HEK293 (cell line): ENCODE measurements around the gene ABCC3.

Experiments used
- CTCF ChIA-PET: fragments of 350-600 bp; formaldehyde crosslinking; extraction: SDS; loops from one replicate; lab custom pipeline; 2021; ENCODE audit warnings: antibody characterized with exemption; lab: Yijun Ruan, JAX
- POLR2A ChIA-PET: fragments of 300-600 bp; formaldehyde crosslinking; extraction: SDS; loops from one replicate; lab custom pipeline; 2020; ENCODE audit warnings: antibody characterized with exemption, inconsistent platforms; lab: Yijun Ruan, JAX
- H3K27ac ChIP-seq: fragments of 200-500 bp; sonication (Bioruptor generic); 2 replicates; pipeline ENCODE4 v1.5.1; 2014; ENCODE audit warnings: low read depth, low read length, control low read depth, inconsistent platforms; ENCODE audit errors: extremely low read depth
- H3K36me3 ChIP-seq, 2 experiments: fragments of 200-500 bp in 1 of 2; sonication (Bioruptor generic) in 1 of 2; 1 replicate in 1 of 2; 2 replicates in 1 of 2; pipeline ENCODE4 v1.5.1; 2014 to 2017; ENCODE audit warnings: inconsistent platforms in 2 of 2, low read length in 2 of 2; ENCODE audit not compliant: control insufficient read depth in 2 of 2, insufficient read depth in 1 of 2
- H3K4me1 ChIP-seq: fragments of 200-500 bp; sonication (Bioruptor generic); 2 replicates; pipeline ENCODE4 v1.5.1; 2014; ENCODE audit warnings: mild to moderate bottlenecking, low read length, inconsistent platforms; ENCODE audit not compliant: control insufficient read depth, insufficient read depth
- H3K4me3 ChIP-seq: 2 replicates; pipeline ENCODE4 v1.5.1; 2011; ENCODE audit warnings: low read depth, mild to moderate bottlenecking, control low read depth, low read length, moderate library complexity
- H3K9me3 ChIP-seq: fragments of 200-500 bp; sonication (Bioruptor generic); 2 replicates; pipeline ENCODE4 v1.5.1; 2014; ENCODE audit warnings: low read depth, low read length, inconsistent platforms; ENCODE audit not compliant: control insufficient read depth, insufficient read depth
- EGR2 ChIP-seq: fragments of 450-650 bp; formaldehyde crosslinking; IDR thresholded peaks from 2 replicates; pipeline ENCODE4 v1.5.1; 2016; ENCODE audit warnings: low read depth, missing biosample characterization, missing genetic modification characterization
- SCRT1 ChIP-seq: fragments of 450-650 bp; formaldehyde crosslinking; IDR thresholded peaks from 2 replicates; pipeline ENCODE4 v1.5.1; 2016; ENCODE audit warnings: missing biosample characterization, missing genetic modification characterization, borderline replicate concordance
- ZBTB1 ChIP-seq: fragments of 450-650 bp; formaldehyde crosslinking; IDR thresholded peaks from 2 replicates; pipeline ENCODE4 v1.5.1; 2016; ENCODE audit warnings: missing biosample characterization, missing genetic modification characterization
- ZFP41 ChIP-seq: fragments of 450-650 bp; formaldehyde crosslinking; IDR thresholded peaks from 2 replicates; pipeline ENCODE4 v1.5.1; 2016; ENCODE audit warnings: missing biosample characterization, missing genetic modification characterization, borderline replicate concordance
- ZNF157 ChIP-seq: fragments of 450-650 bp; formaldehyde crosslinking; IDR thresholded peaks from 2 replicates; pipeline ENCODE4 v1.5.1; 2016; ENCODE audit warnings: missing biosample characterization, missing genetic modification characterization
- ZNF202 ChIP-seq: fragments of 450-650 bp; formaldehyde crosslinking; IDR thresholded peaks from 2 replicates; pipeline ENCODE4 v1.5.1; 2016; ENCODE audit warnings: missing biosample characterization, missing genetic modification characterization, borderline replicate concordance
- ZNF221 ChIP-seq: fragments of 450-650 bp; formaldehyde crosslinking; IDR thresholded peaks from 2 replicates; pipeline ENCODE4 v1.5.1; 2017; ENCODE audit warnings: missing biosample characterization, missing genetic modification characterization, borderline replicate concordance
- ZNF266 ChIP-seq: fragments of 450-650 bp; formaldehyde crosslinking; IDR thresholded peaks from 2 replicates; pipeline ENCODE4 v1.5.1; 2016; ENCODE audit warnings: missing biosample characterization, missing genetic modification characterization, low read depth
- ZNF274 ChIP-seq, 2 experiments: fragments of 200-500 bp in 1 of 2; fragments of 450-650 bp in 1 of 2; sonication (Bioruptor generic) in 1 of 2; formaldehyde crosslinking in 1 of 2; IDR thresholded peaks; 2 replicates each; pipeline versions ENCODE4 v1.5.1 to v1.6.1; 2014 to 2016; ENCODE audit warnings: borderline replicate concordance in 1 of 2, inconsistent platforms in 1 of 2, low read length in 1 of 2, missing biosample characterization in 1 of 2, missing genetic modification characterization in 1 of 2
- ZNF302 ChIP-seq: fragments of 450-650 bp; formaldehyde crosslinking; IDR thresholded peaks from 2 replicates; pipeline ENCODE4 v1.5.1; 2016; ENCODE audit warnings: missing biosample characterization, missing genetic modification characterization, low read depth
- ZNF571 ChIP-seq: fragments of 450-650 bp; formaldehyde crosslinking; IDR thresholded peaks from 2 replicates; pipeline ENCODE4 v1.5.0; 2017; ENCODE audit warnings: missing biosample characterization, missing genetic modification characterization
- ZNF624 ChIP-seq: fragments of 450-650 bp; formaldehyde crosslinking; IDR thresholded peaks from 2 replicates; pipeline ENCODE4 v1.5.1; 2017; ENCODE audit warnings: missing biosample characterization, missing genetic modification characterization
- ZNF670 ChIP-seq: fragments of 450-650 bp; formaldehyde crosslinking; IDR thresholded peaks from 2 replicates; pipeline ENCODE4 v1.5.1; 2016; ENCODE audit warnings: missing biosample characterization, missing genetic modification characterization, low read depth
- ZNF677 ChIP-seq: fragments of 450-650 bp; IDR thresholded peaks from 2 replicates; pipeline ENCODE4 v1.5.0; 2018; ENCODE audit warnings: missing biosample characterization, mild to moderate bottlenecking, missing genetic modification characterization, moderate library complexity
- TF ChIP-seq, protein P1 (sequence below): fragments of 450-650 bp; formaldehyde crosslinking; IDR thresholded peaks from 2 replicates; pipeline ENCODE4 v1.5.1; 2016; ENCODE audit warnings: missing biosample characterization, missing genetic modification characterization
- TF ChIP-seq, protein P2 (sequence below): fragments of 450-650 bp; formaldehyde crosslinking; IDR thresholded peaks from 2 replicates; pipeline ENCODE4 v1.5.1; 2016; ENCODE audit warnings: missing biosample characterization, missing genetic modification characterization
- TF ChIP-seq, protein P3 (sequence below): fragments of 450-650 bp; IDR thresholded peaks from 2 replicates; pipeline ENCODE4 v1.5.1; 2018; ENCODE audit warnings: missing biosample characterization, missing genetic modification characterization
- TF ChIP-seq, protein P4 (sequence below): fragments of 450-650 bp; formaldehyde crosslinking; IDR thresholded peaks from 2 replicates; pipeline ENCODE4 v1.5.1; 2017; ENCODE audit warnings: missing biosample characterization, mild to moderate bottlenecking, missing genetic modification characterization, moderate library complexity

ABCC3 gene

DNA sequence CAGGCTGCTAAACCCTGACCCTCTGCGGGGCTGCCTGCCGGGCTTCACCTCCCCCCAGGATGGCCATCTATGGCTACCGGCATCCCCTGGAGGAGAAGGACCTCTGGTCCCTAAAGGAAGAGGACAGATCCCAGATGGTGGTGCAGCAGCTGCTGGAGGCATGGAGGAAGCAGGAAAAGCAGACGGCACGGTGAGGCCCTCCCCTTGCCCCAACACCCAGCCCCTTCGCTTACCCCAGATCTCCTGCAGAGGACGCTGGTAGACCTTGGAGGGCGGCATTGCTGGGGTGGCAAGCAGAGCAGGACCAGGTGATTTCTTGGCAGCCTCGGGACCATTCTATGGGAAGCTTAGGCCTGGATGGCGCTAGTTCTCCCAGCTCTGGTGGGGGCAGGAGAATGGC, 24.5 kb downstream of the ABCC3 start:
- Histone ChIP-seq H3K9me3 (no peaks in the 10 kb centered on the region), H3K4me1 (no peaks in the 10 kb centered on the region; the same call in 1 of the 2 replicates), H3K27ac (no peak overlapping the region), H3K36me3 (no peaks in the 10 kb centered on the region), H3K4me3 (no peak overlapping the region)
- CTCF ChIA-PET, result interaction anchor here (1.1 kb wide), 1 partner anchor 33 kb away, joined by 4 read pairs; no protein-coding TSS in a partner anchor
- POLR2A ChIA-PET, result no interaction called here
- TF ChIP-seq ZNF274 (IDR thresholded peaks at IDR 0.05; ENCODE audit: low read length) (no peak), ZNF274 (tag by site-specific recombination; IDR thresholded peaks at IDR 0.05; ENCODE audit: borderline replicate concordance) (no peak), ZNF302 (tag by site-specific recombination) (no peak), ZNF221 (no peak), ZFP41 (no peak), SCRT1 (tag by site-specific recombination) (no peak), ZNF266 (no peak), ZNF157 (tag by site-specific recombination) (no peak), ZBTB1 (tag by site-specific recombination) (no peak), ZNF202 (no peak), ZNF670 (no peak), ZNF624 (tag by site-specific recombination) (no peak), ZNF677 (tag by site-specific recombination) (no peak), EGR2 (tag by site-specific recombination) (no peak), ZNF571 (tag by site-specific recombination) (no peak)
- TF ChIP-seq, protein P1, sequence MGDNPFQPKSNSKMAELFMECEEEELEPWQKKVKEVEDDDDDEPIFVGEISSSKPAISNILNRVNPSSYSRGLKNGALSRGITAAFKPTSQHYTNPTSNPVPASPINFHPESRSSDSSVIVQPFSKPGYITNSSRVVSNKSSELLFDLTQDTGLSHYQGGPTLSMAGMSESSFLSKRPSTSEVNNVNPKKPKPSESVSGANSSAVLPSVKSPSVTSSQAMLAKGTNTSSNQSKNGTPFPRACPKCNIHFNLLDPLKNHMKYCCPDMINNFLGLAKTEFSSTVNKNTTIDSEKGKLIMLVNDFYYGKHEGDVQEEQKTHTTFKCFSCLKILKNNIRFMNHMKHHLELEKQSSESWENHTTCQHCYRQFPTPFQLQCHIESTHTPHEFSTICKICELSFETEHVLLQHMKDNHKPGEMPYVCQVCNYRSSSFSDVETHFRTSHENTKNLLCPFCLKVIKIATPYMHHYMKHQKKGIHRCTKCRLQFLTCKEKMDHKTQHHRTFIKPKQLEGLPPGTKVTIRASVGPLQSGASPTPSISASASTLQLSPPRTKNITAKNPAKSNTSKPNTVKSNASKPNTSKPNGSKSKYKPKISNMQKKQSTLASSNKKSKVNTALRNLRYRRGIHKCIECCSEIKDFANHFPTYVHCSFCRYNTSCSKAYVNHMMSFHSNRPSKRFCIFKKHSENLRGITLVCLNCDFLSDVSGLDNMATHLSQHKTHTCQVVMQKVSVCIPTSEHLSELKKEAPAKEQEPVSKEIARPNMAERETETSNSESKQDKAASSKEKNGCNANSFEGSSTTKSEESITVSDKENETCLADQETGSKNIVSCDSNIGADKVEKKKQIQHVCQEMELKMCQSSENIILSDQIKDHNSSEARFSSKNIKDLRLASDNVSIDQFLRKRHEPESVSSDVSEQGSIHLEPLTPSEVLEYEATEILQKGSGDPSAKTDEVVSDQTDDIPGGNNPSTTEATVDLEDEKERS (tag by site-specific recombination), result no peak
- TF ChIP-seq, protein P2, sequence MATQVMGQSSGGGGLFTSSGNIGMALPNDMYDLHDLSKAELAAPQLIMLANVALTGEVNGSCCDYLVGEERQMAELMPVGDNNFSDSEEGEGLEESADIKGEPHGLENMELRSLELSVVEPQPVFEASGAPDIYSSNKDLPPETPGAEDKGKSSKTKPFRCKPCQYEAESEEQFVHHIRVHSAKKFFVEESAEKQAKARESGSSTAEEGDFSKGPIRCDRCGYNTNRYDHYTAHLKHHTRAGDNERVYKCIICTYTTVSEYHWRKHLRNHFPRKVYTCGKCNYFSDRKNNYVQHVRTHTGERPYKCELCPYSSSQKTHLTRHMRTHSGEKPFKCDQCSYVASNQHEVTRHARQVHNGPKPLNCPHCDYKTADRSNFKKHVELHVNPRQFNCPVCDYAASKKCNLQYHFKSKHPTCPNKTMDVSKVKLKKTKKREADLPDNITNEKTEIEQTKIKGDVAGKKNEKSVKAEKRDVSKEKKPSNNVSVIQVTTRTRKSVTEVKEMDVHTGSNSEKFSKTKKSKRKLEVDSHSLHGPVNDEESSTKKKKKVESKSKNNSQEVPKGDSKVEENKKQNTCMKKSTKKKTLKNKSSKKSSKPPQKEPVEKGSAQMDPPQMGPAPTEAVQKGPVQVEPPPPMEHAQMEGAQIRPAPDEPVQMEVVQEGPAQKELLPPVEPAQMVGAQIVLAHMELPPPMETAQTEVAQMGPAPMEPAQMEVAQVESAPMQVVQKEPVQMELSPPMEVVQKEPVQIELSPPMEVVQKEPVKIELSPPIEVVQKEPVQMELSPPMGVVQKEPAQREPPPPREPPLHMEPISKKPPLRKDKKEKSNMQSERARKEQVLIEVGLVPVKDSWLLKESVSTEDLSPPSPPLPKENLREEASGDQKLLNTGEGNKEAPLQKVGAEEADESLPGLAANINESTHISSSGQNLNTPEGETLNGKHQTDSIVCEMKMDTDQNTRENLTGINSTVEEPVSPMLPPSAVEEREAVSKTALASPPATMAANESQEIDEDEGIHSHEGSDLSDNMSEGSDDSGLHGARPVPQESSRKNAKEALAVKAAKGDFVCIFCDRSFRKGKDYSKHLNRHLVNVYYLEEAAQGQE, result no peak
- TF ChIP-seq, protein P3, sequence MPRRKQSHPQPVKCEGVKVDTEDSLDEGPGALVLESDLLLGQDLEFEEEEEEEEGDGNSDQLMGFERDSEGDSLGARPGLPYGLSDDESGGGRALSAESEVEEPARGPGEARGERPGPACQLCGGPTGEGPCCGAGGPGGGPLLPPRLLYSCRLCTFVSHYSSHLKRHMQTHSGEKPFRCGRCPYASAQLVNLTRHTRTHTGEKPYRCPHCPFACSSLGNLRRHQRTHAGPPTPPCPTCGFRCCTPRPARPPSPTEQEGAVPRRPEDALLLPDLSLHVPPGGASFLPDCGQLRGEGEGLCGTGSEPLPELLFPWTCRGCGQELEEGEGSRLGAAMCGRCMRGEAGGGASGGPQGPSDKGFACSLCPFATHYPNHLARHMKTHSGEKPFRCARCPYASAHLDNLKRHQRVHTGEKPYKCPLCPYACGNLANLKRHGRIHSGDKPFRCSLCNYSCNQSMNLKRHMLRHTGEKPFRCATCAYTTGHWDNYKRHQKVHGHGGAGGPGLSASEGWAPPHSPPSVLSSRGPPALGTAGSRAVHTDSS, result no peak
- TF ChIP-seq, protein P4, sequence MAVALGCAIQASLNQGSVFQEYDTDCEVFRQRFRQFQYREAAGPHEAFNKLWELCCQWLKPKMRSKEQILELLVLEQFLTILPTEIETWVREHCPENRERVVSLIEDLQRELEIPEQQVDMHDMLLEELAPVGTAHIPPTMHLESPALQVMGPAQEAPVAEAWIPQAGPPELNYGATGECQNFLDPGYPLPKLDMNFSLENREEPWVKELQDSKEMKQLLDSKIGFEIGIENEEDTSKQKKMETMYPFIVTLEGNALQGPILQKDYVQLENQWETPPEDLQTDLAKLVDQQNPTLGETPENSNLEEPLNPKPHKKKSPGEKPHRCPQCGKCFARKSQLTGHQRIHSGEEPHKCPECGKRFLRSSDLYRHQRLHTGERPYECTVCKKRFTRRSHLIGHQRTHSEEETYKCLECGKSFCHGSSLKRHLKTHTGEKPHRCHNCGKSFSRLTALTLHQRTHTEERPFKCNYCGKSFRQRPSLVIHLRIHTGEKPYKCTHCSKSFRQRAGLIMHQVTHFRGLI (tag by site-specific recombination), result no peak
